CD14-positive monocyte (primary cell): ENCODE measurements around the gene KIF16B. TPM values are rescaled to one million over a fixed set of nuclear protein-coding genes. Genes with fewer than 3 reads are reported as not detected.
"Not testable (repeated sequence)": the region's sequence is repeated elsewhere in the genome, so short reads cannot be mapped to it uniquely, and the experiment has no call there.

ENCODE experiments used
- DNase-seq, 3 donors: peaks; one replicate each; pipeline ENCODE4 v3.0.0-alpha.2; 2011 to 2022
- H2AFZ ChIP-seq: 2 replicates; pipeline ENCODE4 v1.6.0; 2012; ENCODE audit warnings: mild to moderate bottlenecking, low read depth, low read length, inconsistent platforms; ENCODE audit not compliant: insufficient read depth, poor library complexity, severe bottlenecking
- H3K27ac ChIP-seq, 2 donors: 1 replicate in 1 of 2; 2 replicates in 1 of 2; pipeline ENCODE4 v1.5.1; 2012 to 2013; ENCODE audit warnings: low read length in 2 of 2, control low read depth in 1 of 2, inconsistent platforms in 1 of 2, low read depth in 1 of 2, mild to moderate bottlenecking in 1 of 2
- H3K27me3 ChIP-seq, 2 donors: one replicate each; pipeline versions ENCODE4 v1.6.0 to v1.6.1; 2011 to 2013; ENCODE audit warnings: low read length in 2 of 2; ENCODE audit not compliant: control insufficient read depth in 2 of 2, insufficient read depth in 2 of 2
- H3K36me3 ChIP-seq, 2 donors: replicated peaks in 1 of 2; 1 replicate in 1 of 2; 2 replicates in 1 of 2; pipeline versions ENCODE4 v1.5.1 to v1.6.1; 2012 to 2013; ENCODE audit warnings: low read length in 2 of 2, control low read depth in 1 of 2, inconsistent platforms in 1 of 2, mild to moderate bottlenecking in 1 of 2; ENCODE audit not compliant: insufficient read depth in 2 of 2, control insufficient read depth in 1 of 2
- H3K4me1 ChIP-seq, 2 donors: 1 replicate in 1 of 2; 2 replicates in 1 of 2; pipeline versions ENCODE4 v1.5.1 to v1.6.1; 2012 to 2013; ENCODE audit warnings: low read length in 2 of 2, control low read depth in 1 of 2, inconsistent platforms in 1 of 2, mild to moderate bottlenecking in 1 of 2, moderate library complexity in 1 of 2; ENCODE audit not compliant: insufficient read depth in 2 of 2, control insufficient read depth in 1 of 2
- H3K4me2 ChIP-seq: replicated peaks from 2 replicates; pipeline ENCODE3; 2012; ENCODE audit warnings: low read length, moderate library complexity, mild to moderate bottlenecking; ENCODE audit not compliant: poor library complexity, severe bottlenecking; ENCODE audit errors: extremely low read depth
- H3K4me3 ChIP-seq, 3 experiments: fragments of 200-600 bp in 1 of 3; sonication (generic) in 1 of 3; replicated peaks in 1 of 3; 1 replicate in 2 of 3; 2 replicates in 1 of 3; pipeline ENCODE4 v1.5.1; 2011 to 2013; ENCODE audit warnings: low read length in 3 of 3, mild to moderate bottlenecking in 3 of 3, control low read depth in 2 of 3, low read depth in 2 of 3, inconsistent platforms in 1 of 3, moderate library complexity in 1 of 3
- H3K79me2 ChIP-seq: 2 replicates; pipeline ENCODE4 v1.6.0; 2012; ENCODE audit warnings: mild to moderate bottlenecking, control low read depth, inconsistent platforms, low read length, moderate library complexity; ENCODE audit not compliant: insufficient read depth
- H3K9ac ChIP-seq: 2 replicates; pipeline ENCODE4 v1.6.0; 2017; ENCODE audit warnings: low read length, mild to moderate bottlenecking; ENCODE audit not compliant: insufficient read depth, poor library complexity, severe bottlenecking
- H3K9me3 ChIP-seq, 2 donors: replicated peaks in 1 of 2; 1 replicate in 1 of 2; 2 replicates in 1 of 2; pipeline versions ENCODE4 v1.5.1 to v1.6.1; 2012 to 2013; ENCODE audit warnings: low read length in 2 of 2, control low read depth in 1 of 2; ENCODE audit not compliant: control insufficient read depth in 1 of 2, insufficient read depth in 1 of 2
- H4K20me1 ChIP-seq: 2 replicates; pipeline ENCODE4 v1.6.0; 2012; ENCODE audit warnings: mild to moderate bottlenecking, low read length, control low read depth, moderate library complexity; ENCODE audit not compliant: insufficient read depth
- H3K27ac Mint-ChIP-seq, 7 donors: one replicate each; pipeline ENCODE4 v1.8.0; 2020; ENCODE audit warnings: mild to moderate bottlenecking in 7 of 7, mixed read lengths in 7 of 7, moderate library complexity in 6 of 7, inconsistent platforms in 2 of 7
- H3K27me3 Mint-ChIP-seq, 3 donors: one replicate each; pipeline ENCODE4 v1.8.0; 2021 to 2022; ENCODE audit warnings: low read depth in 3 of 3, mild to moderate bottlenecking in 3 of 3, mixed read lengths in 3 of 3, moderate library complexity in 3 of 3, inconsistent platforms in 1 of 3
- H3K36me3 Mint-ChIP-seq, 2 donors: one replicate each; pipeline ENCODE4 v1.8.0; 2020; ENCODE audit warnings: mixed read lengths in 2 of 2, inconsistent platforms in 1 of 2, mild to moderate bottlenecking in 1 of 2
- H3K4me1 Mint-ChIP-seq: one replicate; pipeline ENCODE4 v1.8.0; 2020; ENCODE audit warnings: mild to moderate bottlenecking, mixed read lengths
- H3K4me3 Mint-ChIP-seq, 2 donors: one replicate each; pipeline ENCODE4 v1.8.0; 2020; ENCODE audit warnings: mild to moderate bottlenecking in 2 of 2, mixed read lengths in 2 of 2, moderate library complexity in 1 of 2
- H3K9me3 Mint-ChIP-seq, 7 donors: one replicate each; pipeline ENCODE4 v1.8.0; 2020 to 2022; ENCODE audit warnings: mixed read lengths in 7 of 7, mild to moderate bottlenecking in 6 of 7, moderate library complexity in 6 of 7, inconsistent platforms in 2 of 7
- CTCF ChIP-seq: fragments of 200-600 bp; IDR thresholded peaks from one replicate; pipeline ENCODE4 v1.8.0; 2022; ENCODE audit warnings: antibody characterized with exemption, mild to moderate bottlenecking
- WGBS: methylation state at CpG from one replicate; pipeline ENCODE4 v1.1.5; 2013; ENCODE audit warnings: missing lambda C conversion rate; ENCODE audit not compliant: insufficient coverage; 5-methylcytosine and 5-hydroxymethylcytosine counted together
- intact Hi-C, 2 donors: fragments of 100-400 bp; cut with micrococcal nuclease; formaldehyde crosslinking; loops; one replicate each; pipeline versions ENCODE4 v1.15.0 to v1.15.1; 2023
- polyA plus RNA-seq, 3 donors: library from polyadenylated mRNA; depleted of rRNA in 1 of 3; unstranded in 2 of 3; stranded (reverse) in 1 of 3; fragments of 300-500 nt in 2 of 3; fragments of >200 nt in 1 of 3; fragmentation: Illumina TruSeq in 2 of 3; gene quantifications; 1 replicate in 2 of 3; 2 replicates in 1 of 3; pipeline ENCODE4 v1.2.3, GENCODE V29; 2012 to 2021

The KIF16B gene
- polyA plus RNA-seq, 3 donors = 0.89 to 2.9 (median 2.8) TPM

GRCh38 chr20:16441546-16442164 is 131.6 kb downstream of the KIF16B start:
- WGBS = no CpG with 5 or more reads among the region's 2 CpGs
- Histone ChIP-seq H4K20me1 (no peaks in the 10 kb centered on the region), H3K4me3 (no peak overlapping the region), H3K9me3 (peaks cover 0 to 5% of the 10 kb centered on the region in 2 donors), H3K4me1 (no peaks in the 10 kb centered on the region), H3K27me3 (no peaks in the 10 kb centered on the region), H3K4me2 (no peak overlapping the region), H2AFZ (no peak overlapping the region), H3K9ac (no peak overlapping the region), H3K36me3 (no peaks in the 10 kb centered on the region), H3K27ac (no peak overlapping the region), H3K79me2 (no peaks in the 10 kb centered on the region)
- DNase-seq = no peak
- peaks cover 0 to 6% of the 10 kb centered on the region in 2 donors for H3K36me3 Mint-ChIP-seq
- no peak overlapping the region for H3K4me3 Mint-ChIP-seq
- no peak overlapping the region for H3K27ac Mint-ChIP-seq
- no peaks in the 10 kb centered on the region for H3K27me3 Mint-ChIP-seq
- H3K4me1 Mint-ChIP-seq = no peaks in the 10 kb centered on the region
- peaks cover 0 to 14% (median 10%) of the 10 kb centered on the region in 7 donors for H3K9me3 Mint-ChIP-seq
- intact Hi-C loops = no loop called here
- TF ChIP-seq CTCF = no peak

DNA sequence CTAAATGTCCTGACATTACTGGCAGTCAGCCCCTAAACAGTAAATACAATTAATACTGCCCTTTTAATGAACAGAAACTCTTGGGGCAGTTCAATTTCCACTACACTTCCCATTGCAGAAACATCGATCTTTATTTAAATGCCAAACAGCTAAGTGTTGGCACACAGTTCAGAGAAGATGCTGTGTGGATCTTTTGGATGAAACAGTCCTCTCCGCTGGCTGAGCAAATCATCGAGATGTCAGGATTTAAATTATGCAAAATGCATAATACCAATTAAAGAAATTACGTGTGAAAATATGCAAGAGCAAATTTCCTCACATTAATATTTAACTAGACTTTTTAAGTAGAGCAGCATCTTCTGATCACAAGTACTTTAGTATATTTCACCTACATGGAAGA is 132.6 kb downstream of the KIF16B start:
- H3K4me1 Mint-ChIP-seq = no peaks in the 10 kb centered on the region
- H3K36me3 Mint-ChIP-seq = peaks cover 0 to 6% of the 10 kb centered on the region in 2 donors
- intact Hi-C loops = no loop called here

DNA sequence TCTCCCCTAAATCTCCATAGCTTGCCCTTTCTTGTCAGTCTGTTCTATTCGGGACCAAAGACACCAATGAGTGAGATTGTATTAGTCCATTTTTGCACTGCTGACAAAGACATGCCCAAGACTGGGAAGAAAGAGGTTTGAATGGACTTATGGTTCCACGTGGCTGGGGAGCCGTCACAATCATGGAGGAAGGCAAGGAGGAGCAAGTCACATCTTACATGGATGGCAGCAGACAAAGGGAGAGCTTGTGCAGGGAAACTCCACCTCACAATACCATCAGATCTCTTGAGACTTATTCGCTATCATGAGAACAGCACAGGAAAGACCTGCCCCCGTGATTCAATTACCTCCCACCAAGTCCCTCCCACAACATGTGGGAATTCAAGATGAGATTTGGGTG is 133.7 kb downstream of the KIF16B start:
- H3K9ac ChIP-seq, intact Hi-C loops, H3K27me3 Mint-ChIP-seq, H3K27ac Mint-ChIP-seq, H3K4me3 Mint-ChIP-seq, H3K4me2 ChIP-seq, H3K9me3 ChIP-seq, H2AFZ ChIP-seq, H3K36me3 ChIP-seq, H3K4me1 Mint-ChIP-seq, H3K36me3 Mint-ChIP-seq, H3K79me2 ChIP-seq, H4K20me1 ChIP-seq, DNase-seq, H3K27ac ChIP-seq, H3K27me3 ChIP-seq, H3K4me1 ChIP-seq, H3K4me3 ChIP-seq: not testable (repeated sequence)
- 100% methylated on average over 3 of the region's 5 CpGs for WGBS
- H3K9me3 Mint-ChIP-seq = peaks cover 3 to 14% (median 10%) of the 10 kb centered on the region in 7 donors

More for the DNA sequence above, 132.6 kb downstream of the KIF16B start:
- Histone ChIP-seq H3K9ac (no peak overlapping the region), H3K27ac (no peak overlapping the region), H2AFZ (no peak overlapping the region), H3K4me2 (no peak overlapping the region), H3K27me3 (no peaks in the 10 kb centered on the region), H3K4me1 (no peaks in the 10 kb centered on the region), H4K20me1 (no peaks in the 10 kb centered on the region), H3K9me3 (peaks cover 0 to 5% of the 10 kb centered on the region in 2 donors), H3K4me3 (no peak overlapping the region), H3K79me2 (no peaks in the 10 kb centered on the region), H3K36me3 (no peaks in the 10 kb centered on the region)
- no peak overlapping the region for H3K4me3 Mint-ChIP-seq
- WGBS = no CpG with 5 or more reads among the region's 4 CpGs
- no peaks in the 10 kb centered on the region for H3K27me3 Mint-ChIP-seq
- TF ChIP-seq CTCF = no peak
- H3K9me3 Mint-ChIP-seq = peaks cover 0 to 14% (median 10%) of the 10 kb centered on the region in 7 donors
- no peak overlapping the region for H3K27ac Mint-ChIP-seq
- no peak for DNase-seq
